ENCODE results near the gene GPR158. TPM values are rescaled to one million over a fixed set of nuclear protein-coding genes. Genes with fewer than 3 reads are reported as not detected.

Gene GPR158
- total and polyA plus RNA-seq, 2 of the 8 experiments (the other 6 are each of a cell fraction or from before 2014, with no cell fraction given), result 0.14 to 0.78 TPM

GRCh38 chr10:25175527-25176420 is 973 bp downstream of the GPR158 start (continued):
- TF ChIP-seq, protein P1, sequence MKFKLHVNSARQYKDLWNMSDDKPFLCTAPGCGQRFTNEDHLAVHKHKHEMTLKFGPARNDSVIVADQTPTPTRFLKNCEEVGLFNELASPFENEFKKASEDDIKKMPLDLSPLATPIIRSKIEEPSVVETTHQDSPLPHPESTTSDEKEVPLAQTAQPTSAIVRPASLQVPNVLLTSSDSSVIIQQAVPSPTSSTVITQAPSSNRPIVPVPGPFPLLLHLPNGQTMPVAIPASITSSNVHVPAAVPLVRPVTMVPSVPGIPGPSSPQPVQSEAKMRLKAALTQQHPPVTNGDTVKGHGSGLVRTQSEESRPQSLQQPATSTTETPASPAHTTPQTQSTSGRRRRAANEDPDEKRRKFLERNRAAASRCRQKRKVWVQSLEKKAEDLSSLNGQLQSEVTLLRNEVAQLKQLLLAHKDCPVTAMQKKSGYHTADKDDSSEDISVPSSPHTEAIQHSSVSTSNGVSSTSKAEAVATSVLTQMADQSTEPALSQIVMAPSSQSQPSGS (IDR thresholded peaks at IDR 0.05; ENCODE audit: low read length), result no peak
- TF ChIP-seq CREB1 (IDR thresholded peaks at IDR 0.05) (no peak), ASH2L (IDR thresholded peaks at IDR 0.05; ENCODE audit: low read length) (no peak), CTBP2 (IDR thresholded peaks at IDR 0.05; ENCODE audit: borderline replicate concordance, insufficient read depth, insufficient read length, low read length) (no peak), TCF12 (IDR thresholded peaks at IDR 0.05; ENCODE audit: low read depth, low read length) (no peak), BACH1 (IDR thresholded peaks at IDR 0.05; ENCODE audit: low read length) (peak; percentile 57; the same call in 1 of the 2 replicates), RBBP5 (IDR thresholded peaks at IDR 0.05; ENCODE audit: borderline replicate concordance, low read depth, low read length) (no peak), POLR2AphosphoS5 (IDR thresholded peaks at IDR 0.05; ENCODE audit: low read depth, low read length) (no peak), TEAD4 (IDR thresholded peaks at IDR 0.05; ENCODE audit: low read depth, low read length) (no peak), NANOG (IDR thresholded peaks at IDR 0.05; ENCODE audit: insufficient read depth, low read depth, low read length, poor library complexity, severe bottlenecking) (no peak), SP2 (IDR thresholded peaks at IDR 0.05; ENCODE audit: low read length) (no peak), TAF7 (optimal IDR thresholded peaks at IDR 0.05; ENCODE audit: borderline replicate concordance, low read depth, low read length) (no peak), SIX5 (IDR thresholded peaks at IDR 0.05; ENCODE audit: low read depth, low read length) (no peak), POLR2A (IDR thresholded peaks at IDR 0.05; ENCODE audit: control extremely low read depth in 1 of 2, low read depth in 2 of 2, low read length in 2 of 2) (no peak), GABPA (IDR thresholded peaks at IDR 0.05; ENCODE audit: borderline replicate concordance, insufficient read depth, low read length) (no peak), PHF8 (conservative IDR thresholded peaks at IDR 0.05; ENCODE audit: low read depth, low read length) (no peak), CHD2 (IDR thresholded peaks at IDR 0.05; ENCODE audit: low read length) (no peak), RNF2 (IDR thresholded peaks at IDR 0.05; ENCODE audit: borderline replicate concordance, low read depth, low read length, missing control alignments, poor library complexity, severe bottlenecking) (no peak), BRCA1 (IDR thresholded peaks at IDR 0.05; ENCODE audit: low read depth, low read length) (no peak)
- TF ChIP-seq, protein P2, sequence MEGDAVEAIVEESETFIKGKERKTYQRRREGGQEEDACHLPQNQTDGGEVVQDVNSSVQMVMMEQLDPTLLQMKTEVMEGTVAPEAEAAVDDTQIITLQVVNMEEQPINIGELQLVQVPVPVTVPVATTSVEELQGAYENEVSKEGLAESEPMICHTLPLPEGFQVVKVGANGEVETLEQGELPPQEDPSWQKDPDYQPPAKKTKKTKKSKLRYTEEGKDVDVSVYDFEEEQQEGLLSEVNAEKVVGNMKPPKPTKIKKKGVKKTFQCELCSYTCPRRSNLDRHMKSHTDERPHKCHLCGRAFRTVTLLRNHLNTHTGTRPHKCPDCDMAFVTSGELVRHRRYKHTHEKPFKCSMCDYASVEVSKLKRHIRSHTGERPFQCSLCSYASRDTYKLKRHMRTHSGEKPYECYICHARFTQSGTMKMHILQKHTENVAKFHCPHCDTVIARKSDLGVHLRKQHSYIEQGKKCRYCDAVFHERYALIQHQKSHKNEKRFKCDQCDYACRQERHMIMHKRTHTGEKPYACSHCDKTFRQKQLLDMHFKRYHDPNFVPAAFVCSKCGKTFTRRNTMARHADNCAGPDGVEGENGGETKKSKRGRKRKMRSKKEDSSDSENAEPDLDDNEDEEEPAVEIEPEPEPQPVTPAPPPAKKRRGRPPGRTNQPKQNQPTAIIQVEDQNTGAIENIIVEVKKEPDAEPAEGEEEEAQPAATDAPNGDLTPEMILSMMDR (IDR thresholded peaks at IDR 0.05; ENCODE audit: control extremely low read depth in 1 of 3, insufficient read depth in 1 of 3, low read depth in 1 of 3, low read length in 3 of 3), result no peak
